Lower leg skin (tissue), 4 donors: Measurements from ENCODE around the gene CLRN1. TPM values are rescaled to one million over a fixed set of nuclear protein-coding genes. Genes with fewer than 3 reads are reported as not detected.

Experiments
- DNase-seq, 2 donors: peaks; one replicate each; pipeline ENCODE4 v3.0.0-alpha.2; 2019; ENCODE audit warnings: low spot score in 2 of 2
- H3K4me3 ChIP-seq: fragments of 200-600 bp; sonication (generic); 2 replicates; pipeline ENCODE4 v1.5.1; 2017; ENCODE audit warnings: mild to moderate bottlenecking, low read depth; ENCODE audit not compliant: poor library complexity, severe bottlenecking
- POLR2A ChIP-seq, 2 donors: fragments of 450-650 bp; IDR thresholded peaks; one replicate each; pipeline ENCODE4 v1.6.1; 2016 to 2017; ENCODE audit warnings: antibody characterized with exemption in 2 of 2, mild to moderate bottlenecking in 1 of 2, moderate library complexity in 1 of 2
- WGBS, 2 donors: methylation state at CpG; one replicate each; pipeline ENCODE4 v1.1.5; 2018; 5-methylcytosine and 5-hydroxymethylcytosine counted together
- intact Hi-C: fragments of 100-400 bp; cut with DNase I; formaldehyde crosslinking; loops from one replicate; pipeline ENCODE4 v1.15.0; 2023; ENCODE audit warnings: low total_unique reads
- total RNA-seq, 4 donors: library from RNA; depleted of rRNA; stranded (reverse); fragments of >200 nt; gene quantifications; one replicate each; pipeline ENCODE4 v1.1.0, GENCODE V29; 2016
- TF ChIP-seq, protein P1 (sequence below), 3 donors: fragments of 450-650 bp; IDR thresholded peaks; one replicate each; pipeline ENCODE4 v1.5.1; 2016; ENCODE audit warnings: antibody characterized with exemption in 3 of 3, mild to moderate bottlenecking in 3 of 3, moderate library complexity in 2 of 3

The CLRN1 gene
- total RNA-seq, 4 donors from 2014 or later: not detected

DNA sequence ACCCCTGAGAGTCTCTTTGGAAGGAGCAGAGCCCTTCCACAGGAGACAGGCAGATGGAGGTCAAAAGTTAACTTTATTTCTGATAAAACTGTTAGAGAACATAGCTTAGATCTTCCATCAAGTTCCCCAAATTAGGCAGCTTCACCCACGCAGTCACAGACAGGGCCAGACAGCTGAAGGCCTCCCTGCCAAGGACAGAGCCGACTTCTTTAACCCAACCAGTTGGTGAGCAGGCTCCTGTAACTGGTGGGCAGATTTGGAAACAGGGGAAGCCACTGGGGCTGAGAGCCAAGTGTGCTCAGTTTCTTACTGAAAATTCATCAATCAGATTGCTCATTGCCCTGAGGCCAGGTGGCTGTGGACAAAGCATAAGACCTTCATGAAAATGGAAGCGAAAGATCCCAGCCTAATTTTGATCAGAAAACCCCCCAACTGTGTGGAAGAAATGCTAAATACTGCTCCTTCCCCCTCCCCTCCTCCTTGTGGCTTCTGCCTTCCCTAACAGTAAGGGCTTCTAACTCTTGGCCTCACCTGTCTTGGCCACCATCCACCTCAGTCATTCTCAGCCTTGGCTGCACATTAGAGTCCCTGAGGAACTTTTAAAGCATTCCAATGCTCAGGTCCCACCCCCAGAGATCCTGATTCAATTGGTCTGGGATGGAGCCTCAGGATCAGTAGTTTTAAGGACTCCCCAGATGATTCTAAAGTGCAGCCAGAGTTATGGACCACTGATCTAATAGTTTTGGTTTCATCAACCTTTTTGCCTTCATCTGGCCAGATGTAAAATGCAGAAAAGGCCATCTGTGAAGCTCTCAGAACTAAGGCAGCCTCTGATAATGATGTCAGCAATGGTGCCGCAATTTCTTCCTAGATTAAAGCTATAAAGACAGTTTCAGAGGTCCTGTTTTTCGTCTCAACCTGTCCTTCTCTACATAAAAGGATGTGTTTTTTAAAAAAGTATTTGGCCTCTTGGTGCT, 11.5 kb downstream of the CLRN1 start:
- TF ChIP-seq POLR2A (IDR thresholded peaks at IDR 0.05): no peak
- TF ChIP-seq, protein P1, sequence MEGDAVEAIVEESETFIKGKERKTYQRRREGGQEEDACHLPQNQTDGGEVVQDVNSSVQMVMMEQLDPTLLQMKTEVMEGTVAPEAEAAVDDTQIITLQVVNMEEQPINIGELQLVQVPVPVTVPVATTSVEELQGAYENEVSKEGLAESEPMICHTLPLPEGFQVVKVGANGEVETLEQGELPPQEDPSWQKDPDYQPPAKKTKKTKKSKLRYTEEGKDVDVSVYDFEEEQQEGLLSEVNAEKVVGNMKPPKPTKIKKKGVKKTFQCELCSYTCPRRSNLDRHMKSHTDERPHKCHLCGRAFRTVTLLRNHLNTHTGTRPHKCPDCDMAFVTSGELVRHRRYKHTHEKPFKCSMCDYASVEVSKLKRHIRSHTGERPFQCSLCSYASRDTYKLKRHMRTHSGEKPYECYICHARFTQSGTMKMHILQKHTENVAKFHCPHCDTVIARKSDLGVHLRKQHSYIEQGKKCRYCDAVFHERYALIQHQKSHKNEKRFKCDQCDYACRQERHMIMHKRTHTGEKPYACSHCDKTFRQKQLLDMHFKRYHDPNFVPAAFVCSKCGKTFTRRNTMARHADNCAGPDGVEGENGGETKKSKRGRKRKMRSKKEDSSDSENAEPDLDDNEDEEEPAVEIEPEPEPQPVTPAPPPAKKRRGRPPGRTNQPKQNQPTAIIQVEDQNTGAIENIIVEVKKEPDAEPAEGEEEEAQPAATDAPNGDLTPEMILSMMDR (IDR thresholded peaks at IDR 0.05): no peak
- no peak overlapping the region for H3K4me3 ChIP-seq
- intact Hi-C loops: no loop called here
- 65 to 69% methylated on average over 5 of the region's 5 CpGs for WGBS, 2 donors
- DNase-seq: no peak

DNA sequence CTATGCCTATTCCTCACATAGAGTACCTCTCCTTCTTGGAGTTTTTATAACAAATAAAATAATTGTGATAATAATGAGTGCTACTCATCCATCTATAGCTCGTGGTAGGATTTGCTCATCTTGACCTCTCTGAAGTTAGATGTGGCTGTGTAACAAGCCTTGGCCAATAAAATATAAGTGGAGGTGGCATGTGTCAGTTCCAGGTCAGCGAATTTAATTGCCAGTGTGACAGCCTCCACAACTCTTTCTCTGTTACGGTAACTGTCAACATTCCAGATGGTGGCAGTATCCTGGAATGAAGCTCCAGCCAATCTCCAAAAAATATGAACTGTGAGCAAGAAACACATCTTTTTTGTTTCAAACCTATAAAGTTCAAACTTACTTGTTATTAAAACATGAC, 13.8 kb downstream of the CLRN1 start:
- TF ChIP-seq, protein P1 (IDR thresholded peaks at IDR 0.05): no peak
- TF ChIP-seq POLR2A (IDR thresholded peaks at IDR 0.05): no peak
- DNase-seq: no peak
- intact Hi-C loops: no loop called here
- no peak overlapping the region for H3K4me3 ChIP-seq
- WGBS, 2 donors: 63 to 66% methylated on average over 3 of the region's 3 CpGs

DNA sequence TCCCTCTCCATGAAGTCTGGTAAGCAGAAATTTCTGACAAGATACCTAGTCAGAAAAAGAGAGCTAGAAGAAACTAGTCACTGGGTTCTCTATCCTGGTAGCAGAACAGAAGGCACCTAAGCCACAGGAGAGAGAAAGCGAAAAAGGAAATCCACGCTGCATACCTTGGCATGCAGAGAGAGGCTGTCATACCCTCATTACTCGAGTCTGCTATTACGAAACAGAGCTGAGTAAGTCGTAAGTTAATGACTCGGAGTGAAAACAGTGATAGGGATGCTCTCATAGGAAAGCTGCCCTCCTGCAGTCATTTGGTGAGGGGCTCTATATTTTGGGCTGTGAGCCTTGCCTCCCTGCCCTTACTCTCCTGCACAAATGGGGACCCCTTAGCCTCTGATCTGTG, 16.2 kb downstream of the CLRN1 start:
- no peak overlapping the region for H3K4me3 ChIP-seq
- no peak for DNase-seq
- intact Hi-C loops: no loop called here
- 32 to 39% methylated on average over 6 of the region's 6 CpGs for WGBS, 2 donors
- TF ChIP-seq, protein P1 (IDR thresholded peaks at IDR 0.05): no peak
- TF ChIP-seq POLR2A (IDR thresholded peaks at IDR 0.05): no peak

DNA sequence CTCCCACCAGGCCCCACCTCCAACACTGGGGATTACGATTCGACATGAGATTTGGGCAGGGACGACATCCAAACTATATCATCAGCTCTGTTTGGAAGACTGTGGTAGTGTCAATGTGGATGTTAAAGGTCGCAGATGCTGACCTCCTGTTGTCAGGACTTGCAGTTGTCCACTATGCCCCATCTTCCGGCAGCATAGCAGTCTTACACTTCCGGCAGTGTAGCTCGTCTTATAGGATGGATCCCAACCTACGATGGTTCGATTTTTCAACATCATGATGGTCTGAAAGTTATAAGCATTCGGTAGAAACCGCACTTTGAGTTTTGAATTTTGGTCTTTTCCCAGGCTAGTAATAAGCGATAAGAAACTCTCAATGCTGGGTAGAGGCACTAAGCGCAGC, 20.6 kb downstream of the CLRN1 start:
- 94 to 95% methylated on average over 13 of the region's 13 CpGs for WGBS, 2 donors
- no peak for DNase-seq
- intact Hi-C loops: no loop called here
- no peak overlapping the region for H3K4me3 ChIP-seq
- no peak for TF ChIP-seq POLR2A (IDR thresholded peaks at IDR 0.05)
- TF ChIP-seq, protein P1 (IDR thresholded peaks at IDR 0.05): no peak

DNA sequence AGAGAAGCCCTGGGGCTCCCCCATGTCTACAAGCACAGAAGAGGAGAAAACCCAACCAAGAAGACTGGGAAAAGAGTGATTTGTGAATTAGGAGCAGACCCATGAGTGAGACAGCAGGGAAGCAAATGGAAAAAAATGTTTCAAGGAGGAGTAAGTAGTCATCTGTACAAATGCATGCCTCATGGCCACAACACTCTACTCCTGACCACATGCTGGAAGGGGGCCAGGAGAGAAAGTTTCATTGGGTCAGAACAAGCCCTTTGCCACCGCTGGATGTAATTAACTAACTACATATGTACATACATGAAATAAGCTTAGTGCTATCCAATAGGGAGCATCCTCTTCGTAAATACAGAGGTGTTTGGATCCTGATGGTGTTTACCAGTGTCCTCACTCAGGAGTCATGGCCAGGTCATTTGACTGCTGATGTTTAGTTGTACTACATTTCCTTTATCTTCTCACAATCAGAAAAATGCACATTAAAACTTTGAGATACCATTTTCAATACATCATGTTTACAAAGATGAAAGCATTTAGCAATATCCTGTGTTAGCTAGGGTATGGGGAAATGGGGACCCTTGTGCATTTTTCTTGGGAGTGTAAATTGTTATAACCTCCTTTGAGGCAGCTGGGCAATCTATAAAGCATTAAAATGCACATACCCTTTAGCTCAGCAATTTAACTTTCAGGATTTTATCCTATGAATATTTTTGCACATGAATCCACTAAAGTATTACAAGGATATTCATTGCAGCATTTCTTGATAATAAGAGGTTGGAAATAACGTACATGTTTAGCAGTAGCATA, 27.1 kb downstream of the CLRN1 start:
- no peak overlapping the region for H3K4me3 ChIP-seq
- intact Hi-C loops: no loop called here
- 60 to 62% methylated on average over 3 of the region's 3 CpGs for WGBS, 2 donors
- TF ChIP-seq, protein P1 (IDR thresholded peaks at IDR 0.05): no peak
- no peak for TF ChIP-seq POLR2A (IDR thresholded peaks at IDR 0.05)
- DNase-seq: no peak
